Endothelial cell of umbilical vein (primary cell): ENCODE measurements around the gene YTHDC1. TPM values are rescaled to one million over a fixed set of nuclear protein-coding genes. Genes with fewer than 3 reads are reported as not detected.

Experiments used
- BruUV-seq: library from RNA; stranded (reverse); fragments of 400-500 nt; replicated peaks from 2 replicates; lab custom pipeline; 2021; lab: Mats Ljungman, UMichigan
- CTCF ChIA-PET: fragments of 300-600, 350-600 bp; sonication (Branson Sonifier 250); formaldehyde crosslinking; loops from one replicate; lab custom pipeline; 2021; ENCODE audit warnings: antibody characterized with exemption, inconsistent platforms; lab: Charles Lee
- POLR2A ChIA-PET: fragments of 300-600, 350-600 bp; sonication (Branson Sonifier 250); formaldehyde crosslinking; loops from one replicate; lab custom pipeline; 2021; ENCODE audit warnings: antibody characterized with exemption, inconsistent platforms; lab: Charles Lee
- DNase-seq: peaks from one replicate; pipeline ENCODE4 v3.0.0-alpha.2; 2011; ENCODE audit warnings: low read depth, low spot score
- FAIRE-seq: peaks from 2 replicates; lab custom pipeline; 2011; peaks lifted over from hg19 to GRCh38; lab: Jason Lieb, UNC
- H2AFZ ChIP-seq: 2 replicates; pipeline ENCODE4 v1.6.0; 2012; ENCODE audit warnings: low read depth, low read length, control low read depth, inconsistent platforms
- H3K27ac ChIP-seq: 2 replicates; pipeline ENCODE4 v1.5.1; 2011; ENCODE audit warnings: low read depth, mild to moderate bottlenecking, control low read depth, low read length, moderate library complexity; ENCODE audit not compliant: insufficient read depth
- H3K27me3 ChIP-seq, 2 experiments: 2 replicates each; pipeline versions ENCODE4 v1.6.0 to v1.6.1; 2011; ENCODE audit warnings: low read length in 2 of 2, mixed read lengths in 1 of 2; ENCODE audit not compliant: control insufficient read depth in 2 of 2, insufficient read depth in 2 of 2
- H3K36me3 ChIP-seq, 2 experiments: 2 replicates in 1 of 2; 3 replicates in 1 of 2; pipeline ENCODE4 v1.5.1; 2011; ENCODE audit warnings: low read length in 2 of 2, mild to moderate bottlenecking in 1 of 2, moderate library complexity in 1 of 2; ENCODE audit not compliant: control insufficient read depth in 2 of 2, insufficient read depth in 2 of 2; ENCODE audit errors: extremely low read depth in 1 of 2
- H3K4me1 ChIP-seq: 3 replicates; pipeline ENCODE4 v1.5.1; 2011; ENCODE audit warnings: mild to moderate bottlenecking, low read length; ENCODE audit not compliant: control insufficient read depth, insufficient read depth; ENCODE audit errors: extremely low read depth
- H3K4me2 ChIP-seq: 2 replicates; pipeline ENCODE4 v1.6.1; 2011; ENCODE audit warnings: low read length, control low read depth, mixed read lengths; ENCODE audit not compliant: insufficient read depth
- H3K4me3 ChIP-seq, 3 experiments: fragments of 200-600 bp in 1 of 3; sonication (generic), shearing (Covaris generic) in 1 of 3; replicated peaks in 1 of 3; 2 replicates each; pipeline ENCODE4 v1.5.1; 2011 to 2016; ENCODE audit warnings: control low read depth in 3 of 3, low read length in 3 of 3, mild to moderate bottlenecking in 2 of 3, inconsistent platforms in 1 of 3, low read depth in 1 of 3, moderate library complexity in 1 of 3; ENCODE audit not compliant: insufficient read depth in 1 of 3
- H3K79me2 ChIP-seq: 2 replicates; pipeline ENCODE4 v1.6.0; 2012; ENCODE audit warnings: low read length, inconsistent platforms; ENCODE audit not compliant: control insufficient read depth, insufficient read depth
- H3K9ac ChIP-seq: replicated peaks from 2 replicates; pipeline ENCODE3; 2011; ENCODE audit warnings: low read length, control low read depth; ENCODE audit not compliant: insufficient read depth; ENCODE audit errors: extremely low read depth
- H3K9me1 ChIP-seq: replicated peaks from 3 replicates; pipeline ENCODE4 v1.6.0; 2011; ENCODE audit warnings: mild to moderate bottlenecking, low read length; ENCODE audit not compliant: control insufficient read depth, insufficient read depth; ENCODE audit errors: extremely low read depth
- H3K9me3 ChIP-seq: replicated peaks from 2 replicates; pipeline ENCODE4 v1.5.1; 2012; ENCODE audit warnings: low read length, inconsistent platforms; ENCODE audit not compliant: control insufficient read depth, insufficient read depth
- H4K20me1 ChIP-seq: replicated peaks from 2 replicates; pipeline ENCODE3; 2011; ENCODE audit warnings: mild to moderate bottlenecking, low read length; ENCODE audit not compliant: control insufficient read depth, insufficient read depth; ENCODE audit errors: extremely low read depth
- EZH2 ChIP-seq: IDR thresholded peaks from 2 replicates; pipeline ENCODE4 v1.6.1; 2012; ENCODE audit warnings: borderline replicate concordance, low read depth, mild to moderate bottlenecking, moderate library complexity, low read length, inconsistent platforms; ENCODE audit not compliant: severe bottlenecking
- FOS ChIP-seq: IDR thresholded peaks from 2 replicates; pipeline ENCODE4 v1.6.1; 2011; ENCODE audit warnings: mild to moderate bottlenecking, low read length, moderate library complexity, borderline replicate concordance; ENCODE audit not compliant: insufficient read depth
- GATA2 ChIP-seq: IDR thresholded peaks from 2 replicates; pipeline ENCODE4 v1.7.0; 2011; ENCODE audit warnings: low read depth, mild to moderate bottlenecking, moderate library complexity, mixed read lengths, low read length; ENCODE audit not compliant: insufficient read length, insufficient read depth
- JUN ChIP-seq: IDR thresholded peaks from 2 replicates; pipeline ENCODE4 v1.6.1; 2011; ENCODE audit warnings: borderline replicate concordance, low read depth; ENCODE audit not compliant: insufficient read length, insufficient read depth
- MYC ChIP-seq: IDR thresholded peaks from one replicate; pipeline ENCODE4 v1.6.1; 2011; ENCODE audit warnings: mild to moderate bottlenecking, low read depth, low read length
- POLR2A ChIP-seq: IDR thresholded peaks from 2 replicates; pipeline ENCODE4 v1.6.1; 2012; ENCODE audit warnings: low read depth, mild to moderate bottlenecking, control low read depth, low read length
- POLR2AphosphoS5 ChIP-seq: IDR thresholded peaks from 2 replicates; pipeline ENCODE4 v1.6.1; 2012; ENCODE audit warnings: low read depth, mild to moderate bottlenecking, control low read depth, low read length, moderate library complexity; ENCODE audit not compliant: insufficient read depth
- dilution Hi-C: fragments of 300-500 bp; cut with MboI; formaldehyde crosslinking; loops from one replicate; pipeline ENCODE4 v1.15.0; 2019; ENCODE audit warnings: low sequenced_read_pairs; ENCODE audit not compliant: extremely low pct_ligation_motif_present
- intact Hi-C: fragments of 100-400 bp; cut with micrococcal nuclease; formaldehyde crosslinking; loops from one replicate; pipeline ENCODE4 v1.10.0; 2022
- polyA plus RNA-seq, 4 experiments: library from polyadenylated mRNA; depleted of rRNA in 3 of 4; stranded (reverse) in 3 of 4; unstranded in 1 of 4; fragments of >200 nt; gene quantifications; 2 replicates each; pipeline versions ENCODE4 v1.2.1 to v1.2.3, GENCODE V29; 2011 to 2012; ENCODE audit warnings: missing spikeins in 1 of 4
- total RNA-seq: library from RNA; stranded (reverse); gene quantifications from 2 replicates; pipeline ENCODE4 v1.2.3, GENCODE V29; 2021
- TF ChIP-seq, protein P1 (sequence below): IDR thresholded peaks from 2 replicates; pipeline ENCODE4 v1.6.1; 2011; ENCODE audit not compliant: insufficient read depth, insufficient read length
- TF ChIP-seq, protein P2 (sequence below), 2 donors: IDR thresholded peaks; 1 replicate in 1 of 2; 2 replicates in 1 of 2; pipeline ENCODE4 v1.5.1; 2011; ENCODE audit warnings: low read length in 2 of 2, mild to moderate bottlenecking in 2 of 2, moderate library complexity in 2 of 2, control low read depth in 1 of 2, inconsistent platforms in 1 of 2, low read depth in 1 of 2; ENCODE audit not compliant: insufficient read depth in 1 of 2; ENCODE audit errors: extremely low read depth in 1 of 2

The YTHDC1 gene
- total and polyA plus RNA-seq, 2 donors (not counting 3 experiments of a cell fraction or from before 2014, with no cell fraction given), result 17.8 to 60.4 TPM

DNA sequence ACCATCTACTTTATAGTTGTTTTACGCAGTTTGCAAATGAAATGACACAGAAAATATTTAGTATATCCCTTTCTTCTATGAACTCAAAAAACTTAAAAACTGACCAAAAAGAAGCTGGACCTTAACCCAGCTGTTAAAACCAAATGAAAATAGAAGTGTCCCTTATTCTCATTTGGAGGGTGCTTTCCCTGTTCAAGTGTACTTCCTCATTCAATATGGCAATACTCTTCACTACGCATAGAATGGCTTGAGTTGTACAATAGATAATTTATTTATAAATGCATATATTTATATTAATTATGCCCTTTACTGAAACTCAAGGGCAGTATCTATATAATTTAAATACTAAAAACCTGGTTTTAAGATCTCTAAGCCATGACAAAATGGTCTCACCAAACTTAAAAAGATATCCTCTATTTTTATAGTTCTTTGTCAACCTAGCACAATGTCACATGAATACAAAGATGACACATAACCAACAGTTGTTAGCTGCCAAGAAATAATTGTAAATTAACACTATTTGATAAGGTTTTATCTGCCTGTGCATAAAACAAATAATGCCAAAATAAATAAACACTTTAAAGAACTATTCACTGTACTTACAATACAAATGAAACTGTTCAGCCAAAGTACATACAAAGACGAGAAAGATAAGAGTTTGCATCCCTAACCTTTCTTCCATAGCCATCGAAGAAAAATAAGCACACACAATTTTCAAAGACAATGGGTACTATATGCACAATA is 25.2 kb downstream of the YTHDC1 start:
- Histone ChIP-seq H3K4me1 (no peaks in the 10 kb centered on the region), H3K27ac (no peak overlapping the region), H4K20me1 (peaks cover 6% of the 10 kb centered on the region), H3K4me3 (no peak overlapping the region), H3K79me2 (peaks cover 2% of the 10 kb centered on the region), H2AFZ (no peak overlapping the region), H3K36me3 (peaks cover 8 to 23% of the 10 kb centered on the region in 2 experiments), H3K9me3 (no peaks in the 10 kb centered on the region), H3K9me1 (no peaks in the 10 kb centered on the region), H3K9ac (no peak overlapping the region), H3K27me3 (no peaks in the 10 kb centered on the region), H3K4me2 (no peak overlapping the region)
- dilution Hi-C loops, result no loop called here
- TF ChIP-seq EZH2 (no peak), POLR2A (no peak), MYC (no peak), POLR2AphosphoS5 (no peak), FOS (no peak), GATA2 (no peak), JUN (no peak)
- TF ChIP-seq, protein P1, sequence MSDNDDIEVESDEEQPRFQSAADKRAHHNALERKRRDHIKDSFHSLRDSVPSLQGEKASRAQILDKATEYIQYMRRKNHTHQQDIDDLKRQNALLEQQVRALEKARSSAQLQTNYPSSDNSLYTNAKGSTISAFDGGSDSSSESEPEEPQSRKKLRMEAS, result no peak
- TF ChIP-seq, protein P2, sequence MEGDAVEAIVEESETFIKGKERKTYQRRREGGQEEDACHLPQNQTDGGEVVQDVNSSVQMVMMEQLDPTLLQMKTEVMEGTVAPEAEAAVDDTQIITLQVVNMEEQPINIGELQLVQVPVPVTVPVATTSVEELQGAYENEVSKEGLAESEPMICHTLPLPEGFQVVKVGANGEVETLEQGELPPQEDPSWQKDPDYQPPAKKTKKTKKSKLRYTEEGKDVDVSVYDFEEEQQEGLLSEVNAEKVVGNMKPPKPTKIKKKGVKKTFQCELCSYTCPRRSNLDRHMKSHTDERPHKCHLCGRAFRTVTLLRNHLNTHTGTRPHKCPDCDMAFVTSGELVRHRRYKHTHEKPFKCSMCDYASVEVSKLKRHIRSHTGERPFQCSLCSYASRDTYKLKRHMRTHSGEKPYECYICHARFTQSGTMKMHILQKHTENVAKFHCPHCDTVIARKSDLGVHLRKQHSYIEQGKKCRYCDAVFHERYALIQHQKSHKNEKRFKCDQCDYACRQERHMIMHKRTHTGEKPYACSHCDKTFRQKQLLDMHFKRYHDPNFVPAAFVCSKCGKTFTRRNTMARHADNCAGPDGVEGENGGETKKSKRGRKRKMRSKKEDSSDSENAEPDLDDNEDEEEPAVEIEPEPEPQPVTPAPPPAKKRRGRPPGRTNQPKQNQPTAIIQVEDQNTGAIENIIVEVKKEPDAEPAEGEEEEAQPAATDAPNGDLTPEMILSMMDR (IDR thresholded peaks at IDR 0.05; ENCODE audit: extremely low read depth in 1 of 2, insufficient read depth in 1 of 2, low read depth in 1 of 2, low read length in 2 of 2), result no peak
- no TSS peak for BruUV-seq
- ChIA-PET CTCF (interaction anchor here (1.1 to 1.8 kb wide), 2 partner anchors 9 kb away, joined by 4 to 6 read pairs; no protein-coding TSS in a partner anchor), POLR2A (no interaction called here)
- FAIRE-seq, result no peak
- intact Hi-C loops, result no loop called here
- peak; percentile 30 for DNase-seq
